Measurements from ENCODE around the gene ZNF519. TPM values are rescaled to one million over a fixed set of nuclear protein-coding genes. Genes with fewer than 3 reads are reported as not detected.
"Not testable (repeated sequence)": the region's sequence is repeated elsewhere in the genome, so short reads cannot be mapped to it uniquely, and the experiment has no call there.

ZNF519 gene
- total and polyA plus RNA-seq, 2 of the 8 experiments (the other 6 are each of a cell fraction or from before 2014, with no cell fraction given) = 24.0 to 38.6 TPM

GRCh38 chr18:14178321-14179196 lies 46.3 kb upstream of the ZNF519 start:
- not testable (repeated sequence) for H3K4me2 ChIP-seq (ENCODE audit: insufficient read depth in 1 of 2, low read depth in 2 of 2, low read length in 2 of 2)

More at GRCh38 chr18:14178321-14179196, 46.3 kb upstream of the ZNF519 start:
- H3K4ac ChIP-seq (replicated peaks; ENCODE audit: insufficient read length, low read depth, low read length); H3K4me3 ChIP-seq (ENCODE audit: extremely low read depth in 1 of 4, insufficient read depth in 2 of 4, low read depth in 3 of 4, low read length in 4 of 4); H2AK5ac ChIP-seq (ENCODE audit: low read depth, low read length); POLR2A ChIA-PET (ENCODE audit: partially characterized antibody); H2BK20ac ChIP-seq (ENCODE audit: low read length); H2BK15ac ChIP-seq (ENCODE audit: low read length); H3K56ac ChIP-seq (replicated peaks; ENCODE audit: insufficient read length, low read depth, low read length); H4K20me1 ChIP-seq (replicated peaks in 1 of 2; ENCODE audit: control insufficient read depth in 1 of 2, insufficient read depth in 2 of 2, low read length in 2 of 2); H3K79me2 ChIP-seq (ENCODE audit: control insufficient read depth in 1 of 2, insufficient read depth in 2 of 2, low read length in 2 of 2); H4K91ac ChIP-seq (replicated peaks; ENCODE audit: insufficient read length, low read length); H4K8ac ChIP-seq (ENCODE audit: extremely low read depth, insufficient read depth, low read length); H2AFZ ChIP-seq (ENCODE audit: low read length); H2BK12ac ChIP-seq (ENCODE audit: low read depth, low read length); H2BK120ac ChIP-seq (replicated peaks; ENCODE audit: low read depth, low read length); H3K79me1 ChIP-seq (ENCODE audit: low read depth, low read length); H4K5ac ChIP-seq (ENCODE audit: insufficient read length, low read depth, low read length); H3K4me1 ChIP-seq (replicated peaks in 1 of 4; ENCODE audit: control insufficient read depth in 3 of 4, insufficient read depth in 4 of 4, low read length in 3 of 4); H3K9ac ChIP-seq (replicated peaks in 1 of 4; ENCODE audit: extremely low read depth in 1 of 4, low read depth in 3 of 4, low read length in 3 of 4); H3K36me3 ChIP-seq (ENCODE audit: control insufficient read depth in 2 of 4, insufficient read depth in 4 of 4, low read length in 3 of 4); FAIRE-seq; H2BK5ac ChIP-seq (ENCODE audit: low read depth, low read length); H3K23me2 ChIP-seq (ENCODE audit: low read depth, low read length); H3K18ac ChIP-seq (ENCODE audit: extremely low read depth, low read length); CTCF ChIA-PET (ENCODE audit: partially characterized antibody); H3K14ac ChIP-seq (ENCODE audit: insufficient read length); H3K23ac ChIP-seq (ENCODE audit: insufficient read length); H3K27ac ChIP-seq (ENCODE audit: low read depth, low read length); H3K27me3 ChIP-seq (replicated peaks in 1 of 4; ENCODE audit: control insufficient read depth in 3 of 4, extremely low read depth in 1 of 4, insufficient read depth in 3 of 4, low read length in 3 of 4): not testable (repeated sequence)
- TF ChIP-seq RAD21 (IDR thresholded peaks at IDR 0.05 in 1 of 2, conservative IDR thresholded peaks at IDR 0.05 in 1 of 2; ENCODE audit: low read depth in 2 of 2, low read length in 2 of 2) (peak; percentile 3 to 31; a peak in 3 of 4 replicates), CTCF (IDR thresholded peaks at IDR 0.05; ENCODE audit: control extremely low read depth in 1 of 3, insufficient read depth in 1 of 3, low read depth in 1 of 3, low read length in 3 of 3) (peak; percentile 8 to 40 (median 14))
- WGBS, 2 experiments (ENCODE audit: extremely low coverage in 1 of 2, insufficient coverage in 1 of 2, insufficient read length in 1 of 2, insufficient replicate concordance in 2 of 2, low coverage in 1 of 2, low lambda C conversion rate in 2 of 2, missing lambda C conversion rate in 1 of 2) = 89% methylated on average over 40 of the region's 61 CpGs; no CpG with 5 or more reads in 1 of the 2 experiments
- peak in 1 of 2 experiments; percentile 74 for DNase-seq (ENCODE audit: low read depth in 1 of 2, low spot score in 2 of 2)
- peaks cover 0 to 48% of the 10 kb centered on the region in 2 experiments; a peak in 3 of 4 replicates for H3K9me3 ChIP-seq (ENCODE audit: insufficient read depth in 2 of 2, low read depth in 1 of 2, low read length in 1 of 2)

All from H1 (cell line).